GM12872 (cell line): ENCODE measurements around the gene S100A8.

ENCODE experiments used
- CTCF ChIP-seq: IDR thresholded peaks from 3 replicates; pipeline ENCODE4 v1.5.1; 2011; ENCODE audit warnings: low read depth, mild to moderate bottlenecking, low read length, moderate library complexity; ENCODE audit not compliant: insufficient read depth

The S100A8 gene

GRCh38 chr1:153389973-153390879 is 647 bp downstream of the S100A8 start:
- no peak for TF ChIP-seq CTCF

- TF ChIP-seq CTCF: no peak
Measured at GRCh38 chr1:153389401-153389800, 1.5 kb downstream of the S100A8 start.

- TF ChIP-seq CTCF: no peak
Measured at GRCh38 chr1:153387785-153388184, 3.1 kb downstream of the S100A8 start.

- no peak for TF ChIP-seq CTCF
Measured at GRCh38 chr1:153387001-153387400, 3.9 kb downstream of the S100A8 start.

GRCh38 chr1:153386500-153386901 is 4.4 kb downstream of the S100A8 start:
- TF ChIP-seq CTCF: no peak

- no peak for TF ChIP-seq CTCF
Measured at GRCh38 chr1:153384958-153385580, 5.8 kb downstream of the S100A8 start.

- TF ChIP-seq CTCF: no peak
Measured at GRCh38 chr1:153380711-153381110, 10.2 kb downstream of the S100A8 start.
